LNCaP clone FGC (cell line): Measurements from ENCODE around the gene ACACB.

Source experiments
- DNase-seq: peaks from one replicate; pipeline ENCODE4 v3.0.0-alpha.2; 2011; ENCODE audit warnings: low read depth
- H3K4me3 ChIP-seq: 2 replicates; pipeline ENCODE4 v1.5.1; 2011; ENCODE audit warnings: mild to moderate bottlenecking, low read depth, low read length, control low read depth
- CTCF ChIP-seq: IDR thresholded peaks from 2 replicates; pipeline ENCODE4 v1.5.1; 2012; ENCODE audit warnings: mild to moderate bottlenecking; ENCODE audit not compliant: control insufficient read depth, insufficient read depth; ENCODE audit errors: extremely low read depth

ACACB gene

GRCh38 chr12:109264943-109265650 lies 148.7 kb downstream of the ACACB start:
- TF ChIP-seq CTCF: no peak
- no peak for DNase-seq
- no peak overlapping the region for H3K4me3 ChIP-seq

- no peak overlapping the region for H3K4me3 ChIP-seq
- no peak for DNase-seq
- no peak for TF ChIP-seq CTCF
Measured at GRCh38 chr12:109266106-109266879, 149.9 kb downstream of the ACACB start.

- no peak for TF ChIP-seq CTCF
- no peak overlapping the region for H3K4me3 ChIP-seq
- no peak for DNase-seq
Measured at GRCh38 chr12:109267361-109267760, 151.0 kb downstream of the ACACB start.

- DNase-seq: no peak
- TF ChIP-seq CTCF: no peak
- no peak overlapping the region for H3K4me3 ChIP-seq
Measured at GRCh38 chr12:109268896-109269295, 152.5 kb downstream of the ACACB start.

- no peak for TF ChIP-seq CTCF
- H3K4me3 ChIP-seq: no peak overlapping the region
- DNase-seq: peak; percentile 8
Measured at GRCh38 chr12:109269428-109269827, 153.0 kb downstream of the ACACB start.

- H3K4me3 ChIP-seq: no peak overlapping the region
- no peak for TF ChIP-seq CTCF
- DNase-seq: no peak
Measured at GRCh38 chr12:109270494-109270893, 154.1 kb downstream of the ACACB start.
